ENCODE measurements around the gene ABHD6.

The ABHD6 gene

DNA sequence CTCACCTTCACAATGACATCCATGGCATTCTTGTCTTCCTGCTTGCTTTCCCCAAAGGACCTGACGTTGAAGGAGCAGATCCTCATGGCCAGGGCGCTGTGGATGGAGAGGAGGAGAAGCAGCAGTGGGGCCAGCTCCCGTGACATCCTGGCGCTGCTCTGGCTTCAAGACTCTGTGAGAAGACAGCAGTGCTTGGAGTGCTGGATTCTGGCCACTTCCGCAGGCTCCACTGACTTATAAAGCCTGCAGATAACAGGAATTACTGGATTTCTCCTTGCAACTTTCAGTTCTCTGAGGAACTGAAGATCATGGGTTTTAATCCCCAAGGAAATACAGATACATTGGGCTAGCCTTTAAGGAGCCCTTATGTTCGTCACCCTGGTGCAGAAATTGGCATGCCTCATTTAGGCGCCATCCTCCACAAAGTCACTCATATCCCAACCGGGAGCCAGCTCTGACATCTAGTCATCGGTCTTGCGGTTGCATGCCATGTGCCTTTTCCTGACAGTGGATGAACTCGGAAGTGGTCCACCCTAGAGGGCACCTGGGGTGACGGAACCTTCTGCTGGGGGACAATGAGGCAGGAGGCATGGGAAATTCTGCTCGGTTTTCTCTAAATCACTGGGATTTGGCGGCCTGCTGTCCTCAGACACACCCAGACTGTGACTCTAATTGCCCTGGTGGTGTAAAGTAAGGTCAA, 26.7 kb upstream of the ABHD6 start, which contains the start of gene DNASE1L3 (continued):
- no peak for TF ChIP-seq GLI2 (tag by site-specific recombination; IDR thresholded peaks at IDR 0.05; ENCODE audit: borderline replicate concordance, low read depth)

DNA sequence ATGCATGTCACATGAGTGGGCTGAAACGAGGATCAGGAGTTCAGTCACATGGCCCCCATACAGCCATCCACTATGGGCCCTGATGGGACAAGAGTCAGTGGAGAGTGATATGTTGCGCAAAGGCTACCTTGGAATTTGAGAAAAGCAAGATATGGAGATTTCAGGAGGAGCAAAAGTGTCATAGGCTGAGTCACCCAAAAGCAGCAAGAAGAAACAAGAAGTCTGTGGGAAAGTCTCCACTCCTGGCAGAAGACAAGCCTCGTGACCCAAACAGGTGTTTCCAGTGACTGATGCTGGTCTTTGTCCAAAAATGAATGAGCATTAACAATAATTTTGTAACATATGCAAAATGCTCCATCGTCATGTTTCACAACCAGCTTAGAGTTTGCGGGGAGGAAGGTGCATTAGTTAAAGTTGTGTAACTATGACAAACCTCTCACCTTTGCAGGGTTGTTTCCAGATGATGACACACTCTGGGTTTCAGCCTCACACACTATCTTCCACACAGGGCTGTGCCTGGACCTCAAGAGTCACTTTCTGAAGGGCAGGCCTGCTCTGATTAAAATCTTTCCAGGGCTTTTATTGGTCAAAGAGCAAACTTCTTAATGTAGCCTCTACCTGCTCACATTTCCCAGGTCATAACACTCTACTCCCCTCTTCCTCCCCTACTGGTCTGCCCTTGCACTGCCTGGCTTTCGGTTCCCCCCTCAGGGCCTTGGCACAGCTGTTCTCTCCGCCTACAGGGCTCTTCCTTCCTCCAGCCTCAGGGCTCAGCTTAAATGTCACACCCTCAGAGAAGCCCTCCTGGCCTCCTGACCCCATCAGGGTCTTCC, 22.9 kb upstream of the ABHD6 start:
- TF ChIP-seq, protein P1, sequence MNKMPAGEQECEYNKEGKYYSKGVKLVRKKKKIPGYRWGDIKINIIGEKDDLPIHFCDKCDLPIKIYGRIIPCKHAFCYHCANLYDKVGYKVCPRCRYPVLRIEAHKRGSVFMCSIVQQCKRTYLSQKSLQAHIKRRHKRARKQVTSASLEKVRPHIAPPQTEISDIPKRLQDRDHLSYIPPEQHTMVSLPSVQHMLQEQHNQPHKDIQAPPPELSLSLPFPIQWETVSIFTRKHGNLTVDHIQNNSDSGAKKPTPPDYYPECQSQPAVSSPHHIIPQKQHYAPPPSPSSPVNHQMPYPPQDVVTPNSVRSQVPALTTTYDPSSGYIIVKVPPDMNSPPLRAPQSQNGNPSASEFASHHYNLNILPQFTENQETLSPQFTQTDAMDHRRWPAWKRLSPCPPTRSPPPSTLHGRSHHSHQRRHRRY (tag by site-specific recombination; IDR thresholded peaks at IDR 0.05): no peak
- TF ChIP-seq PRDM1 (tag by site-specific recombination; IDR thresholded peaks at IDR 0.05): peak; percentile 61; the same call in 1 of the 2 replicates
- peak; percentile 63 for TF ChIP-seq ZNF341 (tag by site-specific recombination; IDR thresholded peaks at IDR 0.05; ENCODE audit: low read depth)
- Histone ChIP-seq H3K4me3 (ENCODE audit: low read depth, low read length) (no peak overlapping the region), H3K27ac (ENCODE audit: extremely low read depth, low read depth, low read length) (no peak overlapping the region), H3K36me3 (ENCODE audit: control insufficient read depth in 2 of 2, insufficient read depth in 1 of 2, low read length in 2 of 2) (no peaks in the 10 kb centered on the region), H3K4me1 (ENCODE audit: control insufficient read depth, insufficient read depth, low read length) (no peaks in the 10 kb centered on the region), H3K9me3 (ENCODE audit: control insufficient read depth, insufficient read depth, low read depth, low read length) (no peaks in the 10 kb centered on the region)
- CTCF ChIA-PET: interaction anchor here (0.5 to 1.1 kb wide), 6 partner anchors 13 to 408 kb away, joined by 3 to 4 read pairs (median 3); no protein-coding TSS in a partner anchor
- POLR2A ChIA-PET: no interaction called here

DNA sequence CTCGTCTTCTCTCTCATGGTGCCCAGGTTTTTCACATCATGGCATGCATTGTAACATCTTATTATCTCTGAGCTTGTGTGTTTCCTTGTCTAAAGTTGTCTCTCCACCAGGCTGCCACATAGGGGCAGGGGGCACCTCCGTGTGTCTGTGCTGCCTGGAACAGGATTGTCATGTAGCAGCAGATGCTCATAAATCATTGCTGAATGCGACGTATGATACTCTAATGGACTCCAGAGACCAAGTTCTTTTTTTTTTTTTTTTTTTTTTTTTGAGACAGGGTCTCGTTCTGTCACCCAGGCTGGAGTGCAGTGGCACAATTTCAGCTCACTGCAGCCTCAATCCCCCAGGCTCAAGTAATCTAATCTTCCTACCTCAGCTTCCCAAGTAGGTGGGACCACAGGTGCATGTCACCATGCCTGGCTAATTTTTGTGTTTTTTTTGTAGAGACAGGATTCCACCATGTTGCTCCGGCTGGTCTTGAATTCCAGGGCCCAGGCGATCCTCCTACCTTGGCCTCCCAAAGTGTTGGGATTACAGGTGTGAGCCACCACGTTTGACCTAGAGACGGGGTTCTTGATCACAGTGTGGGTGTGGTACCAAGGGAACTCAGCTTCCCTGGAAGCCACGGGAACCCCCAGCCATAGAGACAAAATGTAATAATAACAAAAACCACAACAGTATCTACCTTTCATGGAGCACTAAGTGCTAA, 22.1 kb upstream of the ABHD6 start:
- Histone ChIP-seq H3K36me3 (ENCODE audit: control insufficient read depth in 2 of 2, insufficient read depth in 1 of 2, low read length in 2 of 2) (no peaks in the 10 kb centered on the region), H3K27ac (ENCODE audit: extremely low read depth, low read depth, low read length) (no peak overlapping the region), H3K4me1 (ENCODE audit: control insufficient read depth, insufficient read depth, low read length) (no peaks in the 10 kb centered on the region), H3K9me3 (ENCODE audit: control insufficient read depth, insufficient read depth, low read depth, low read length) (no peaks in the 10 kb centered on the region), H3K4me3 (ENCODE audit: low read depth, low read length) (no peak overlapping the region)
- ChIA-PET CTCF (interaction anchor here (0.7 to 1.8 kb wide), 5 partner anchors 10 to 408 kb away, joined by 3 to 5 read pairs (median 3); no protein-coding TSS in a partner anchor), POLR2A (interaction anchor here (0.6 kb wide), 1 partner anchor 38 kb away, joined by 4 read pairs; no protein-coding TSS in a partner anchor)
- TF ChIP-seq ZSCAN5A (tag by site-specific recombination; IDR thresholded peaks at IDR 0.05): no peak
- TF ChIP-seq BCL11A (tag by site-specific recombination; IDR thresholded peaks at IDR 0.05; ENCODE audit: low read depth): no peak
- no peak for TF ChIP-seq YY1 (tag by site-specific recombination; IDR thresholded peaks at IDR 0.05)

DNA sequence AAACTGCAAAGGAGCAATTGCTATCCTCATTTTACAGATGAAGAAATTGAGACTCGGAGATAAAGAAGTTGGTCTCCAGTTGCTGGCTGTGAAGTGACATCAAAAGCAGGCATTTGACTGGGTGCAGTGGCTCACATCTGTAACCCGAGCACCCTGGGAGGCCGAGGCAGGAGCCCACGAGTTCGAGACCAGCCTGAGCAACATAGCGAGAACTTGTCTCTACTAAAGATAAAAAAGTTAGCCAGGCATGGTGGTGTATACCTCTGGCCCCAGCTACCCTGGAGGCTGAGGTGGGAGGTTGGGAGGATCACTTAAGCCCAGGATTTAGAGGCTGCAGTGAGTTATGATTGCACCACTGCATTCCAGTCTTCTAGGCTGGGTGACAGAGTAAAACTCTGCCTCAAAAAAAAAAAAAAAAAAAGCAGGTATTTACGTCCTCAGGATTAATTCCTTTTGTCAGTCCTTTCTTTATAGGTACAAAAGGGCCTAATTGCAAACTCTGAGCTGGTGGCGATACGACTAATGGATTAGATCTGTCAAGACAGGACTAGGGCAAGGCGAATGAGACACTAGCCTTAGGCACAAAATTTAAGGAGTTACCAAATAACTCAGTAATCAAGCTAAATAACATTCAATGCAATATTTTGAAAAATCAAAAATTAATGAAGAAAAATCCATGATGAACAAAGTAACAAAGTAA, 20.9 kb upstream of the ABHD6 start:
- POLR2A ChIA-PET: no interaction called here
- no peaks in the 10 kb centered on the region for H3K4me1 ChIP-seq (ENCODE audit: control insufficient read depth, insufficient read depth, low read length)
- no peak overlapping the region for H3K4me3 ChIP-seq (ENCODE audit: low read depth, low read length)
- no peaks in the 10 kb centered on the region for H3K36me3 ChIP-seq (ENCODE audit: control insufficient read depth in 2 of 2, insufficient read depth in 1 of 2, low read length in 2 of 2)
- no peaks in the 10 kb centered on the region for H3K9me3 ChIP-seq (ENCODE audit: control insufficient read depth, insufficient read depth, low read depth, low read length)
- CTCF ChIA-PET: interaction anchor here (0.6 to 3.3 kb wide), 16 partner anchors 8 to 172 kb away, joined by 3 to 25 read pairs (median 4); no protein-coding TSS in a partner anchor
- H3K27ac ChIP-seq (ENCODE audit: extremely low read depth, low read depth, low read length): no peak overlapping the region
- no peak for TF ChIP-seq ZNF426 (tag by site-specific recombination; IDR thresholded peaks at IDR 0.05)
- no peak for TF ChIP-seq ZBTB10 (tag by site-specific recombination; IDR thresholded peaks at IDR 0.05)
- TF ChIP-seq IKZF3 (tag by site-specific recombination; IDR thresholded peaks at IDR 0.05): no peak
- TF ChIP-seq, protein P2, sequence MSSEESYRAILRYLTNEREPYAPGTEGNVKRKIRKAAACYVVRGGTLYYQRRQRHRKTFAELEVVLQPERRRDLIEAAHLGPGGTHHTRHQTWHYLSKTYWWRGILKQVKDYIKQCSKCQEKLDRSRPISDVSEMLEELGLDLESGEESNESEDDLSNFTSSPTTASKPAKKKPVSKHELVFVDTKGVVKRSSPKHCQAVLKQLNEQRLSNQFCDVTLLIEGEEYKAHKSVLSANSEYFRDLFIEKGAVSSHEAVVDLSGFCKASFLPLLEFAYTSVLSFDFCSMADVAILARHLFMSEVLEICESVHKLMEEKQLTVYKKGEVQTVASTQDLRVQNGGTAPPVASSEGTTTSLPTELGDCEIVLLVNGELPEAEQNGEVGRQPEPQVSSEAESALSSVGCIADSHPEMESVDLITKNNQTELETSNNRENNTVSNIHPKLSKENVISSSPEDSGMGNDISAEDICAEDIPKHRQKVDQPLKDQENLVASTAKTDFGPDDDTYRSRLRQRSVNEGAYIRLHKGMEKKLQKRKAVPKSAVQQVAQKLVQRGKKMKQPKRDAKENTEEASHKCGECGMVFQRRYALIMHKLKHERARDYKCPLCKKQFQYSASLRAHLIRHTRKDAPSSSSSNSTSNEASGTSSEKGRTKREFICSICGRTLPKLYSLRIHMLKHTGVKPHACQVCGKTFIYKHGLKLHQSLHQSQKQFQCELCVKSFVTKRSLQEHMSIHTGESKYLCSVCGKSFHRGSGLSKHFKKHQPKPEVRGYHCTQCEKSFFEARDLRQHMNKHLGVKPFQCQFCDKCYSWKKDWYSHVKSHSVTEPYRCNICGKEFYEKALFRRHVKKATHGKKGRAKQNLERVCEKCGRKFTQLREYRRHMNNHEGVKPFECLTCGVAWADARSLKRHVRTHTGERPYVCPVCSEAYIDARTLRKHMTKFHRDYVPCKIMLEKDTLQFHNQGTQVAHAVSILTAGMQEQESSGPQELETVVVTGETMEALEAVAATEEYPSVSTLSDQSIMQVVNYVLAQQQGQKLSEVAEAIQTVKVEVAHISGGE (tag by site-specific recombination; conservative IDR thresholded peaks at IDR 0.05; ENCODE audit: low read depth): no peak
- no peak for TF ChIP-seq ZNF311 (tag by site-specific recombination; IDR thresholded peaks at IDR 0.05; ENCODE audit: borderline replicate concordance)
- TF ChIP-seq, protein P3, sequence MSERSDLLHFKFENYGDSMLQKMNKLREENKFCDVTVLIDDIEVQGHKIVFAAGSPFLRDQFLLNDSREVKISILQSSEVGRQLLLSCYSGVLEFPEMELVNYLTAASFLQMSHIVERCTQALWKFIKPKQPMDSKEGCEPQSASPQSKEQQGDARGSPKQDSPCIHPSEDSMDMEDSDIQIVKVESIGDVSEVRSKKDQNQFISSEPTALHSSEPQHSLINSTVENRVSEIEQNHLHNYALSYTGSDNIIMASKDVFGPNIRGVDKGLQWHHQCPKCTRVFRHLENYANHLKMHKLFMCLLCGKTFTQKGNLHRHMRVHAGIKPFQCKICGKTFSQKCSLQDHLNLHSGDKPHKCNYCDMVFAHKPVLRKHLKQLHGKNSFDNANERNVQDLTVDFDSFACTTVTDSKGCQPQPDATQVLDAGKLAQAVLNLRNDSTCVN (tag by site-specific recombination; optimal IDR thresholded peaks at IDR 0.05): no peak

All from HEK293 (cell line).